Smooth muscle cell (in vitro differentiated cells): Measurements from ENCODE around the gene FGF19. TPM values are rescaled to one million over a fixed set of nuclear protein-coding genes. Genes with fewer than 3 reads are reported as not detected.

Experiments
- DNase-seq: peaks from one replicate; lab custom pipeline; 2025; ENCODE audit not compliant: unreplicated experiment; lab: John Stamatoyannopoulos, UW
- H2AFZ ChIP-seq: fragments of 200-600 bp; sonication (generic); 2 replicates; pipeline ENCODE4 v1.6.0; 2016; ENCODE audit warnings: antibody characterized with exemption, low read depth, mild to moderate bottlenecking
- H3F3A ChIP-seq: fragments of 200-600 bp; sonication (generic); 2 replicates; pipeline ENCODE4 v1.6.0; 2017; ENCODE audit warnings: antibody characterized with exemption, low read depth
- H3K27ac ChIP-seq: fragments of 200-600 bp; sonication (generic); 2 replicates; pipeline ENCODE4 v1.5.1; 2016; ENCODE audit warnings: low read depth, mild to moderate bottlenecking
- H3K27me3 ChIP-seq: fragments of 200-600 bp; sonication (generic); 2 replicates; pipeline ENCODE4 v1.6.1; 2016; ENCODE audit warnings: low read depth, mild to moderate bottlenecking
- H3K36me3 ChIP-seq: fragments of 200-600 bp; sonication (generic); 2 replicates; pipeline ENCODE4 v1.5.1; 2016; ENCODE audit warnings: low read depth
- H3K4me1 ChIP-seq: fragments of 200-600 bp; sonication (generic); 2 replicates; pipeline ENCODE4 v1.5.1; 2016; ENCODE audit warnings: low read depth
- H3K4me2 ChIP-seq: fragments of 200-600 bp; sonication (generic); 2 replicates; pipeline ENCODE4 v1.6.0; 2016; ENCODE audit warnings: mild to moderate bottlenecking
- H3K4me3 ChIP-seq: fragments of 200-600 bp; sonication (generic); 2 replicates; pipeline ENCODE4 v1.5.1; 2016; ENCODE audit warnings: mild to moderate bottlenecking
- H3K79me2 ChIP-seq: fragments of 200-600 bp; sonication (generic); 2 replicates; pipeline ENCODE4 v1.6.0; 2016; ENCODE audit warnings: low read depth, mild to moderate bottlenecking
- H3K9ac ChIP-seq: fragments of 200-600 bp; sonication (generic); 2 replicates; pipeline ENCODE4 v1.6.0; 2016; ENCODE audit warnings: low read depth
- H3K9me3 ChIP-seq: fragments of 200-600 bp; sonication (generic); replicated peaks from 2 replicates; pipeline ENCODE4 v1.5.1; 2016; ENCODE audit warnings: low read depth
- H4K20me1 ChIP-seq: fragments of 200-600 bp; sonication (generic); 2 replicates; pipeline ENCODE4 v1.6.0; 2016; ENCODE audit warnings: low read depth
- WGBS: methylation state at CpG from one replicate; pipeline ENCODE4 v1.1.7; 2016; ENCODE audit warnings: low lambda C conversion rate; 5-methylcytosine and 5-hydroxymethylcytosine counted together
- polyA plus RNA-seq: library from polyadenylated mRNA; unstranded; fragments of >200 nt; fragmentation: Nextera tagmentation; extraction: Ambion mirVana; gene quantifications from 2 replicates; pipeline ENCODE4 v1.2.1, GENCODE V29; 2016
- total RNA-seq: library from RNA; depleted of rRNA; stranded (reverse); fragments of >200 nt; gene quantifications from 2 replicates; pipeline ENCODE4 v1.2.3, GENCODE V29; 2014
- TF ChIP-seq, protein P1 (sequence below): fragments of 200-600 bp; sonication (generic); IDR thresholded peaks from 2 replicates; pipeline ENCODE4 v1.5.1; 2017; ENCODE audit warnings: borderline replicate concordance, mild to moderate bottlenecking, antibody characterized with exemption; ENCODE audit not compliant: insufficient read depth, poor library complexity, severe bottlenecking

FGF19 gene
- total and polyA plus RNA-seq, 2 experiments from 2014 or later = not detected

DNA sequence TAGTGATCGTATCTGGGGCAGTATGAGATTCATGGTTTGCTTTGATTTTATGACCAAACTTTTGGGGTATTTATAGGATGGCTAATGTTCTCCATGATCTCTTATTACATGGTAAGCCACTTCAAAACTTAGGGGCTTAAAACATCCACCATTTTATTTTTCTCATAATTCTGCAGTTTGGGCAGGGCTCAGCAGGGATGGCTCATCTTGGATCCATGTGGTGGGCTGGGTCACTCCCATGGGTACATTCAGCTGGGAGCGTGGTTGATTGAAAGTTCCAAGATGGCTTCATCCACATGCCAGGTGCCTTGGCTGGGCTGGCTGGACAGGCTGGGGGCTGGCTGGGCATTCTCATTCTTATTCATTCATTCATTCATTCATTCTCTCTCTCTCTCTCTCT is 30.5 kb upstream of the FGF19 start:
- Histone ChIP-seq H3K27me3 (no peaks in the 10 kb centered on the region), H3K9ac (no peak overlapping the region), H4K20me1 (no peaks in the 10 kb centered on the region), H3K4me3 (no peak overlapping the region), H2AFZ (no peak overlapping the region), H3K79me2 (no peaks in the 10 kb centered on the region), H3K9me3 (peaks cover 6% of the 10 kb centered on the region), H3K27ac (no peak overlapping the region), H3F3A (no peaks in the 10 kb centered on the region), H3K36me3 (no peaks in the 10 kb centered on the region), H3K4me2 (no peak overlapping the region), H3K4me1 (no peaks in the 10 kb centered on the region)
- 96% methylated on average over 2 of the region's 2 CpGs for WGBS
- DNase-seq = no peak
- TF ChIP-seq, protein P1, sequence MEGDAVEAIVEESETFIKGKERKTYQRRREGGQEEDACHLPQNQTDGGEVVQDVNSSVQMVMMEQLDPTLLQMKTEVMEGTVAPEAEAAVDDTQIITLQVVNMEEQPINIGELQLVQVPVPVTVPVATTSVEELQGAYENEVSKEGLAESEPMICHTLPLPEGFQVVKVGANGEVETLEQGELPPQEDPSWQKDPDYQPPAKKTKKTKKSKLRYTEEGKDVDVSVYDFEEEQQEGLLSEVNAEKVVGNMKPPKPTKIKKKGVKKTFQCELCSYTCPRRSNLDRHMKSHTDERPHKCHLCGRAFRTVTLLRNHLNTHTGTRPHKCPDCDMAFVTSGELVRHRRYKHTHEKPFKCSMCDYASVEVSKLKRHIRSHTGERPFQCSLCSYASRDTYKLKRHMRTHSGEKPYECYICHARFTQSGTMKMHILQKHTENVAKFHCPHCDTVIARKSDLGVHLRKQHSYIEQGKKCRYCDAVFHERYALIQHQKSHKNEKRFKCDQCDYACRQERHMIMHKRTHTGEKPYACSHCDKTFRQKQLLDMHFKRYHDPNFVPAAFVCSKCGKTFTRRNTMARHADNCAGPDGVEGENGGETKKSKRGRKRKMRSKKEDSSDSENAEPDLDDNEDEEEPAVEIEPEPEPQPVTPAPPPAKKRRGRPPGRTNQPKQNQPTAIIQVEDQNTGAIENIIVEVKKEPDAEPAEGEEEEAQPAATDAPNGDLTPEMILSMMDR = no peak

DNA sequence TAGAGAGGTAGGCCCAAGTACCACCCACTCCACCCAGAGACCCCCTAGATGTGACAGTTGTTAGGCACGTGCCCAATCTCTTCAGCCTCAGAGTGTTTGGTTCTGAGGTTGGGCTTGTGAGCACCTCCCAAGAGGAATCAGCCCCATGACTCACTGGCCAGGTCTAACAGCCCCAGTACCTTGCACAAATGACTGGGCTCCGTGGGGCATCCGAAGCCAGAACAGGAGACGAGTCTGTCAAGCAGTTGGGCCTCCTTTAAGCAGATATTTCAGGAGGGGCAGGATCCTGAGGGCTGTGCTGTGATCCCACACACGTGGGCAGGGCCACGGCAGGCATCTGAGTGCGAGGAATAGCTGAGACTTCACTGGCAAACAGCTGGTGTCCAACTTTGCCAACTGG is 29.1 kb upstream of the FGF19 start:
- Histone ChIP-seq H3K9ac (no peak overlapping the region), H3F3A (no peaks in the 10 kb centered on the region), H3K27me3 (no peaks in the 10 kb centered on the region), H3K79me2 (no peaks in the 10 kb centered on the region), H4K20me1 (no peaks in the 10 kb centered on the region), H3K4me2 (no peak overlapping the region), H3K4me1 (no peaks in the 10 kb centered on the region), H3K4me3 (no peak overlapping the region), H3K27ac (no peak overlapping the region), H2AFZ (no peak overlapping the region), H3K36me3 (no peaks in the 10 kb centered on the region), H3K9me3 (peaks cover 6% of the 10 kb centered on the region)
- DNase-seq = no peak
- TF ChIP-seq, protein P1 = no peak
- WGBS = 71% methylated on average over 7 of the region's 7 CpGs

DNA sequence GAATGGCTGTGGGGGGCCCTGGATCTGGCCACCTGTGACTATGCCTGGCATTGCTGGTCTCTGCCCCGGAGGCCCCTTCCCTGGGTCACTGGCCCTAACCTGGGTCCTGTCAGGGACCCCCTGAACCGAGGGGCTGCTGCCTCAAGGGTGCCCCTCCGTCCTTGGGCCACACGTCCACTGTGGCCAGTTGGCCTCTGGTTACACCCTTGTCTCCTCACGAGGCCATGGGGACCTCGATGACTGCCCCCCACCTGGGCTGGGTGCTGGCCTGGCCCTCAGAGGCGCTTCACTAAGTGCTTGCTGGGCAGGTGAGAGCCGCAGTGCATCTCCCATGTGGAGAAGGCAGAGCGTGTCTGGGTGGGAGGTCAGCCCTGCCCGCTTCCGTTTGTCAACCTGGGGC is 27.3 kb upstream of the FGF19 start:
- Histone ChIP-seq H3F3A (no peaks in the 10 kb centered on the region), H3K27me3 (no peaks in the 10 kb centered on the region), H3K27ac (no peak overlapping the region), H3K36me3 (no peaks in the 10 kb centered on the region), H3K4me1 (no peaks in the 10 kb centered on the region), H2AFZ (no peak overlapping the region), H3K4me3 (no peak overlapping the region), H4K20me1 (no peaks in the 10 kb centered on the region), H3K9ac (no peak overlapping the region), H3K4me2 (no peak overlapping the region), H3K79me2 (no peaks in the 10 kb centered on the region), H3K9me3 (peaks cover 6% of the 10 kb centered on the region)
- DNase-seq = no peak
- TF ChIP-seq, protein P1 = no peak
- 96% methylated on average over 9 of the region's 11 CpGs for WGBS

DNA sequence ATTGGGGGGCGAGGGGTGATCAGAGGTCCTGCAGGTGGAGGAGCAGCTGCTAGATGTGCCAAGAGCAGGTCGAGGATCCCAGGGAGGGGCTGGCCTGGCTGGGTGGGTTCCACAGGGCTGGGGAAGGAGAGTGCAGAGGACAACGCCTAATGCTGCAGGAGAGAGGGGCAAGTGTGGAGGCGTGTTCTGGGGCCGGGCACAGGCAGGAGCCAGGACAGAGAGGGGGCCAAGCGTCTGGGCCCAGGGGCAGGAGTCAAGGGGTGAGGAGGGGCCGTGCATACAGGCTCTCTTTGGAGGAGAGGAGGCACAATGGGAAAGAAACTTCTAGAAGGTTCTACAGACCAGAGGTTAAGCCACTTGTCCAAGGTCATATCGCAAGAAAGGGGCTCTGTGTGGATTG is 26.7 kb upstream of the FGF19 start:
- H3K9me3 ChIP-seq = peaks cover 6% of the 10 kb centered on the region
- no peak overlapping the region for H3K4me3 ChIP-seq
- no peak overlapping the region for H3K27ac ChIP-seq
- no peaks in the 10 kb centered on the region for H4K20me1 ChIP-seq
- no peak overlapping the region for H3K9ac ChIP-seq
- no peak overlapping the region for H3K4me2 ChIP-seq
- no peaks in the 10 kb centered on the region for H3K27me3 ChIP-seq
- no peak for DNase-seq
- H3K4me1 ChIP-seq = no peaks in the 10 kb centered on the region
- H3K79me2 ChIP-seq = no peaks in the 10 kb centered on the region
- TF ChIP-seq, protein P1 = no peak
- H3F3A ChIP-seq = no peaks in the 10 kb centered on the region
- WGBS = 97% methylated on average over 8 of the region's 8 CpGs
- H2AFZ ChIP-seq = no peak overlapping the region
- H3K36me3 ChIP-seq = no peaks in the 10 kb centered on the region
